H1 (cell line): ENCODE results near the gene KANSL1. TPM values are rescaled to one million over a fixed set of nuclear protein-coding genes. Genes with fewer than 3 reads are reported as not detected.

Experiments
- CTCF ChIA-PET: fragments of 300-600 bp; sonication (Branson Sonifier 250); formaldehyde crosslinking; loops from one replicate; lab custom pipeline; 2021; ENCODE audit not compliant: partially characterized antibody; lab: Charles Lee
- POLR2A ChIA-PET: fragments of 300-600 bp; sonication (Branson Sonifier 250); formaldehyde crosslinking; loops from one replicate; lab custom pipeline; 2021; ENCODE audit warnings: inconsistent platforms; ENCODE audit not compliant: partially characterized antibody; lab: Charles Lee
- DNase-seq, 2 experiments: peaks; one replicate each; pipeline versions ENCODE4 v3.0.0 to v3.0.0-alpha.2; 2010 to 2022; ENCODE audit warnings: low spot score in 2 of 2, low read depth in 1 of 2, mixed read lengths in 1 of 2
- FAIRE-seq: peaks from 2 replicates; lab custom pipeline; 2011; peaks lifted over from hg19 to GRCh38; lab: Jason Lieb, UNC
- H2AFZ ChIP-seq: 2 replicates; pipeline ENCODE4 v1.8.1; 2012; ENCODE audit warnings: low read length, inconsistent platforms
- H2AK5ac ChIP-seq: 2 replicates; pipeline ENCODE4 v1.6.1; 2013; ENCODE audit warnings: low read depth, low read length
- H2BK120ac ChIP-seq: replicated peaks from 2 replicates; pipeline ENCODE3; 2013; ENCODE audit warnings: low read depth, low read length, inconsistent platforms
- H2BK12ac ChIP-seq: 2 replicates; pipeline ENCODE4 v1.6.1; 2013; ENCODE audit warnings: low read depth, low read length
- H2BK15ac ChIP-seq: 2 replicates; pipeline ENCODE4 v1.6.1; 2013; ENCODE audit warnings: low read length
- H2BK20ac ChIP-seq: 2 replicates; pipeline ENCODE4 v1.6.1; 2013; ENCODE audit warnings: low read length
- H2BK5ac ChIP-seq: 2 replicates; pipeline ENCODE4 v1.6.1; 2013; ENCODE audit warnings: low read depth, low read length
- H3K14ac ChIP-seq: 2 replicates; pipeline ENCODE4 v1.6.1; 2013; ENCODE audit warnings: inconsistent platforms; ENCODE audit not compliant: insufficient read length
- H3K18ac ChIP-seq: 2 replicates; pipeline ENCODE4 v1.6.1; 2013; ENCODE audit warnings: low read length; ENCODE audit errors: extremely low read depth
- H3K23ac ChIP-seq: 2 replicates; pipeline ENCODE4 v1.6.1; 2013; ENCODE audit warnings: inconsistent platforms; ENCODE audit not compliant: insufficient read length
- H3K23me2 ChIP-seq: 2 replicates; pipeline ENCODE4 v1.6.1; 2013; ENCODE audit warnings: low read depth, low read length
- H3K27ac ChIP-seq: 2 replicates; pipeline ENCODE4 v1.6.1; 2011; ENCODE audit warnings: low read depth, low read length, inconsistent platforms
- H3K27me3 ChIP-seq, 4 experiments: replicated peaks in 1 of 4; 1 replicate in 1 of 4; 2 replicates in 3 of 4; pipeline versions ENCODE4 v1.6.1 to v1.8.1; 2011 to 2013; ENCODE audit warnings: low read length in 3 of 4, mild to moderate bottlenecking in 3 of 4, inconsistent platforms in 2 of 4, mixed read lengths in 2 of 4, moderate library complexity in 1 of 4; ENCODE audit not compliant: control insufficient read depth in 3 of 4, insufficient read depth in 3 of 4; ENCODE audit errors: extremely low read depth in 1 of 4
- H3K36me3 ChIP-seq, 4 experiments: 2 replicates each; pipeline versions ENCODE4 v1.6.1 to v1.8.1; 2011 to 2013; ENCODE audit warnings: mild to moderate bottlenecking in 4 of 4, low read length in 3 of 4, moderate library complexity in 2 of 4, control low read depth in 1 of 4, inconsistent platforms in 1 of 4; ENCODE audit not compliant: insufficient read depth in 4 of 4, control insufficient read depth in 2 of 4
- H3K4ac ChIP-seq: replicated peaks from 2 replicates; pipeline ENCODE3; 2013; ENCODE audit warnings: low read length, low read depth, mixed read lengths, inconsistent platforms; ENCODE audit not compliant: insufficient read length
- H3K4me1 ChIP-seq, 4 experiments: replicated peaks in 1 of 4; 1 replicate in 1 of 4; 2 replicates in 3 of 4; pipeline versions ENCODE4 v1.6.1 to v1.8.1; 2011 to 2013; ENCODE audit warnings: low read length in 3 of 4, inconsistent platforms in 2 of 4, mixed read lengths in 1 of 4; ENCODE audit not compliant: insufficient read depth in 4 of 4, control insufficient read depth in 3 of 4
- H3K4me2 ChIP-seq, 2 experiments: 2 replicates each; pipeline versions ENCODE4 v1.6.1 to v1.8.1; 2011 to 2013; ENCODE audit warnings: low read depth in 2 of 2, low read length in 2 of 2, control low read depth in 1 of 2, inconsistent platforms in 1 of 2, mild to moderate bottlenecking in 1 of 2; ENCODE audit not compliant: insufficient read depth in 1 of 2
- H3K4me3 ChIP-seq, 4 experiments: fragments of 200-600, 300-600 bp in 1 of 4; sonication (generic), shearing (Covaris generic), sonication (Bioruptor Twin) in 1 of 4; 2 replicates each; pipeline versions ENCODE4 v1.5.1 to v1.8.1; 2011 to 2016; ENCODE audit warnings: low read length in 4 of 4, low read depth in 3 of 4, control low read depth in 2 of 4, inconsistent platforms in 2 of 4, mild to moderate bottlenecking in 2 of 4, mixed read lengths in 1 of 4, moderate library complexity in 1 of 4; ENCODE audit not compliant: insufficient read depth in 2 of 4; ENCODE audit errors: extremely low read depth in 1 of 4
- H3K56ac ChIP-seq: replicated peaks from 2 replicates; pipeline ENCODE3; 2013; ENCODE audit warnings: low read depth, mild to moderate bottlenecking, mixed read lengths, low read length, inconsistent platforms; ENCODE audit not compliant: insufficient read length
- H3K79me1 ChIP-seq: 2 replicates; pipeline ENCODE4 v1.6.1; 2013; ENCODE audit warnings: low read depth, low read length, control low read depth
- H3K79me2 ChIP-seq, 2 experiments: 2 replicates each; pipeline versions ENCODE4 v1.6.1 to v1.8.1; 2012 to 2013; ENCODE audit warnings: low read length in 2 of 2, mild to moderate bottlenecking in 2 of 2, inconsistent platforms in 1 of 2; ENCODE audit not compliant: insufficient read depth in 2 of 2, control insufficient read depth in 1 of 2
- H3K9ac ChIP-seq, 4 experiments: replicated peaks in 1 of 4; 1 replicate in 1 of 4; 2 replicates in 3 of 4; pipeline versions ENCODE4 v1.6.1 to v1.8.1; 2011 to 2013; ENCODE audit warnings: low read depth in 3 of 4, low read length in 3 of 4, control low read depth in 2 of 4, mild to moderate bottlenecking in 2 of 4, moderate library complexity in 2 of 4, inconsistent platforms in 1 of 4; ENCODE audit errors: extremely low read depth in 1 of 4
- H3K9me3 ChIP-seq, 2 experiments: 2 replicates each; pipeline versions ENCODE4 v1.6.1 to v1.8.1; 2012 to 2013; ENCODE audit warnings: mild to moderate bottlenecking in 2 of 2, moderate library complexity in 2 of 2, control low read depth in 1 of 2, inconsistent platforms in 1 of 2, low read depth in 1 of 2, low read length in 1 of 2, mixed read lengths in 1 of 2; ENCODE audit not compliant: insufficient read depth in 2 of 2
- H4K20me1 ChIP-seq, 2 experiments: replicated peaks in 1 of 2; 2 replicates each; pipeline versions ENCODE3 to v1.8.1; 2011 to 2013; ENCODE audit warnings: inconsistent platforms in 2 of 2, low read length in 2 of 2, mild to moderate bottlenecking in 1 of 2; ENCODE audit not compliant: insufficient read depth in 2 of 2, control insufficient read depth in 1 of 2
- H4K5ac ChIP-seq: 2 replicates; pipeline ENCODE4 v1.6.1; 2013; ENCODE audit warnings: low read length, low read depth, mixed read lengths, inconsistent platforms; ENCODE audit not compliant: insufficient read length
- H4K8ac ChIP-seq: 2 replicates; pipeline ENCODE4 v1.8.0; 2013; ENCODE audit warnings: mild to moderate bottlenecking, moderate library complexity, low read length, inconsistent platforms; ENCODE audit not compliant: insufficient read depth; ENCODE audit errors: extremely low read depth
- H4K91ac ChIP-seq: replicated peaks from 2 replicates; pipeline ENCODE3; 2013; ENCODE audit warnings: low read length, mixed read lengths, inconsistent platforms; ENCODE audit not compliant: insufficient read length
- ASH2L ChIP-seq: fragments of 200-600, 300-600 bp; sonication (generic); IDR thresholded peaks from one replicate; pipeline ENCODE4 v1.7.1; 2017; ENCODE audit warnings: low read length
- ATF3 ChIP-seq: IDR thresholded peaks from 2 replicates; pipeline ENCODE4 v1.6.1; 2011; ENCODE audit warnings: low read depth, mild to moderate bottlenecking, low read length; ENCODE audit not compliant: insufficient read depth
- KDM1A ChIP-seq: fragments of 200-600, 300-600 bp; sonication (generic); IDR thresholded peaks from 2 replicates; pipeline ENCODE4 v1.7.1; 2016; ENCODE audit warnings: mild to moderate bottlenecking, low read length, borderline replicate concordance
- POLR2A ChIP-seq, 2 experiments: IDR thresholded peaks; 1 replicate in 1 of 2; 2 replicates in 1 of 2; pipeline ENCODE4 v1.6.1; 2011; ENCODE audit warnings: low read depth in 2 of 2, low read length in 2 of 2, mild to moderate bottlenecking in 2 of 2; ENCODE audit errors: control extremely low read depth in 1 of 2
- POU5F1 ChIP-seq: IDR thresholded peaks from 2 replicates; pipeline ENCODE4 v1.6.1; 2011; ENCODE audit warnings: low read depth, mild to moderate bottlenecking, low read length, moderate library complexity
- RAD21 ChIP-seq, 2 experiments: IDR thresholded peaks in 1 of 2; conservative IDR thresholded peaks in 1 of 2; 2 replicates each; pipeline ENCODE4 v1.6.1; 2011; ENCODE audit warnings: low read depth in 2 of 2, low read length in 2 of 2, improper control_type of control experiment in 1 of 2, inconsistent platforms in 1 of 2, mild to moderate bottlenecking in 1 of 2, moderate library complexity in 1 of 2
- SAP30 ChIP-seq: fragments of 300-600 bp; sonication (generic); IDR thresholded peaks from 2 replicates; pipeline ENCODE4 v1.7.1; 2012; ENCODE audit warnings: low read length, moderate library complexity, mild to moderate bottlenecking, inconsistent platforms; ENCODE audit not compliant: insufficient read depth, insufficient replicate concordance
- SIRT6 ChIP-seq: IDR thresholded peaks from one replicate; pipeline ENCODE4 v1.7.1; 2012; ENCODE audit warnings: low read length, inconsistent platforms
- TAF7 ChIP-seq: optimal IDR thresholded peaks from 2 replicates; pipeline ENCODE3; 2011; ENCODE audit warnings: low read depth, mild to moderate bottlenecking, inconsistent platforms, low read length, moderate library complexity, borderline replicate concordance
- YY1 ChIP-seq: IDR thresholded peaks from 2 replicates; pipeline ENCODE4 v1.6.1; 2011; ENCODE audit warnings: low read depth, mild to moderate bottlenecking, low read length
- polyA plus RNA-seq, 7 experiments: library from polyadenylated mRNA; depleted of rRNA in 3 of 7; stranded (reverse) in 5 of 7; unstranded in 2 of 7; fragments of >200 nt in 5 of 7; fragments of 200-250 nt in 2 of 7; gene quantifications; 1 replicate in 5 of 7; 2 replicates in 1 of 7; 4 replicates in 1 of 7; pipeline versions ENCODE4 v1.2.1 to v1.2.3, GENCODE V29; 2011 to 2013; ENCODE audit warnings: missing spikeins in 2 of 7, mixed read lengths in 2 of 7
- total RNA-seq: library from RNA; stranded (reverse); fragmentation: NEBNext Ultra II Directional; extraction: Animal tissue kit (Norgen Biotek cat#: 25700); gene quantifications from 2 replicates; pipeline ENCODE4 v1.2.1, GENCODE V29; 2021

Gene KANSL1
- total and polyA plus RNA-seq, 2 of the 8 experiments (the other 6 are each of a cell fraction or from before 2014, with no cell fraction given), result 34.0 to 128 TPM

GRCh38 chr17:46136820-46137219, 56.4 kb downstream of the KANSL1 start:
- no peak overlapping the region for H2BK120ac ChIP-seq
- no peak overlapping the region for H2AK5ac ChIP-seq
- no peaks in the 10 kb centered on the region for H3K27me3 ChIP-seq
- no peak overlapping the region for H4K5ac ChIP-seq
- no peak overlapping the region for H2AFZ ChIP-seq
- H3K4me3 ChIP-seq, result no peak overlapping the region
- no peak overlapping the region for H3K14ac ChIP-seq
- H3K9ac ChIP-seq, result no peak overlapping the region
- H3K27ac ChIP-seq, result no peak overlapping the region
- peaks cover 77 to 100% of the 10 kb centered on the region in 2 experiments for H3K79me2 ChIP-seq
- POLR2A ChIA-PET, result interaction anchor here (0.9 to 1.6 kb wide), 4 partner anchors 8 to 56 kb away, joined by 3 to 5 read pairs (median 4); partner anchors contain the start of gene KANSL1
- no peak overlapping the region for H4K8ac ChIP-seq
- no peak overlapping the region for H3K4ac ChIP-seq
- H3K9me3 ChIP-seq, result no peaks in the 10 kb centered on the region
- H4K91ac ChIP-seq, result no peak overlapping the region
- CTCF ChIA-PET, result no interaction called here
- peaks cover 33 to 63% of the 10 kb centered on the region in 2 experiments for H4K20me1 ChIP-seq
- no peak overlapping the region for H2BK5ac ChIP-seq
- H3K23me2 ChIP-seq, result no peaks in the 10 kb centered on the region
- peak; percentile 65 for FAIRE-seq
- no peaks in the 10 kb centered on the region for H3K36me3 ChIP-seq
- H2BK20ac ChIP-seq, result no peak overlapping the region
- peaks cover 4% of the 10 kb centered on the region for H3K79me1 ChIP-seq
- no peak overlapping the region for H2BK12ac ChIP-seq
- no peak overlapping the region for H3K18ac ChIP-seq
- peaks cover 0 to 9% (median 3%) of the 10 kb centered on the region in 4 experiments; a peak in 3 of 7 replicates for H3K4me1 ChIP-seq
- H2BK15ac ChIP-seq, result no peak overlapping the region
- no peak overlapping the region for H3K4me2 ChIP-seq
- H3K23ac ChIP-seq, result no peak overlapping the region
- no peak for DNase-seq
- no peak overlapping the region for H3K56ac ChIP-seq
- TF ChIP-seq SAP30 (no peak), POLR2A (IDR thresholded peaks at IDR 0.05; ENCODE audit: control extremely low read depth in 1 of 2, low read depth in 2 of 2, low read length in 2 of 2) (no peak), TAF7 (no peak), KDM1A (no peak), YY1 (no peak), ASH2L (no peak), ATF3 (no peak), RAD21 (IDR thresholded peaks at IDR 0.05 in 1 of 2, conservative IDR thresholded peaks at IDR 0.05 in 1 of 2; ENCODE audit: low read depth in 2 of 2, low read length in 2 of 2) (no peak), POU5F1 (no peak), SIRT6 (no peak)
